ENCODE results near the gene SERINC5. TPM values are rescaled to one million over a fixed set of nuclear protein-coding genes. Genes with fewer than 3 reads are reported as not detected.

Gene SERINC5
- total RNA-seq, 2 experiments from 2014 or later, result 52.5 to 54.5 TPM

DNA sequence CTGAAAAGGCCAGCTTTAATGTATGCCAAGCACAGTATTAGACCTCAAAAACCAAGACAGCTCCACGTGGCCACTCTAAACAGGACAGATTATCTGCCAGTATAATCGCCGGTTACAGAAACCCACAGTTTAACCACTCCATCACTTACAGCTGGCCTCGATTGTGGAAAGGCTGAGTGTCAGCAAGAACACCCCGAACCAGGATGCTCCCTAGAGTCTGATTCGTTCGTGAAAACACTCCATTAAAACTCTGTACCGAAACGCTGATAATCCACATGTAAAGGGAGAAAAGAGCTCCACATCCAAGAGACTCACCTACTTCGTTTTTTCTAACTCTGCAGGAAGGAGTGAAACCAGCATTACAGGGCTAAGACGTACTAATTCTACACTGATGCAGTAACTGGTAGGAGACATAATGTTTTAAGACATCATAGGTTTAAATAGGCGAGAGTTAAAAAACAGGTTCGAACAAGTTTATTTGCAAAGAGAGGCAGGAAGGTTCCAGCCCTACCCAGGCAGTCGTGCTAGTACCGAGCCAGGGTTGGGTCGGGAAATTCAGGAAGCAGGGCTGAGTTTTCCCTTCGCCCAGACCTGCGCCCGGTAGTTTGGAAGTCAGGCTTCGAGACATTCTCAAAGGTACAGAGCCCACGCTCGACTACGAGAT lies 949 bp downstream of the SERINC5 start:
- Mint-ChIP-seq H3K4me1 (ENCODE audit: low read depth) (peaks cover 56% of the 10 kb centered on the region), H3K36me3 (ENCODE audit: low read depth) (peaks cover 51% of the 10 kb centered on the region), H3K4me3 (peak overlapping the region; percentile 78), H3K9me3 (ENCODE audit: insufficient read depth) (no peaks in the 10 kb centered on the region), H3K27me3 (ENCODE audit: low read depth) (no peaks in the 10 kb centered on the region), H3K27ac (peak overlapping the region; percentile 81)
- DNase-seq, result peak; percentile 67
- ChIA-PET POLR2A (interaction anchor here (0.7 to 4.8 kb wide), 23 partner anchors 8 to 158 kb away, joined by 3 to 78 read pairs (median 11); no protein-coding TSS in a partner anchor), CTCF (interaction anchor here (1.0 to 4.6 kb wide), 13 partner anchors 9 to 163 kb away, joined by 3 to 36 read pairs (median 7); no protein-coding TSS in a partner anchor)
- ATAC-seq, result peak; percentile 13

GRCh38 chr5:80251636-80252035 lies 4.2 kb downstream of the SERINC5 start:
- DNase-seq (no peak), ATAC-seq (no peak)
- no peaks in the 10 kb centered on the region for H3K27me3 Mint-ChIP-seq (ENCODE audit: low read depth)
- H3K9me3 Mint-ChIP-seq (ENCODE audit: insufficient read depth), result no peaks in the 10 kb centered on the region
- peaks cover 69% of the 10 kb centered on the region for H3K4me1 Mint-ChIP-seq (ENCODE audit: low read depth)
- CTCF ChIA-PET, result interaction anchor here (1.5 kb wide), 2 partner anchors 12 to 17 kb away, joined by 3 to 5 read pairs; no protein-coding TSS in a partner anchor
- POLR2A ChIA-PET, result interaction anchor here (1.4 kb wide), 1 partner anchor 59 kb away, joined by 3 read pairs; no protein-coding TSS in a partner anchor
- no peak overlapping the region for H3K27ac Mint-ChIP-seq
- H3K36me3 Mint-ChIP-seq (ENCODE audit: low read depth), result peaks cover 54% of the 10 kb centered on the region
- no peak overlapping the region for H3K4me3 Mint-ChIP-seq

GRCh38 chr5:80250801-80251200 lies 5.0 kb downstream of the SERINC5 start:
- CTCF ChIA-PET, result interaction anchor here (1.0 to 1.5 kb wide), 3 partner anchors 12 to 168 kb away, joined by 3 to 6 read pairs (median 5); no protein-coding TSS in a partner anchor
- H3K4me3 Mint-ChIP-seq, result no peak overlapping the region
- POLR2A ChIA-PET, result interaction anchor here (1.4 kb wide), 1 partner anchor 58 kb away, joined by 3 read pairs; no protein-coding TSS in a partner anchor
- H3K27ac Mint-ChIP-seq, result no peak overlapping the region
- DNase-seq (no peak), ATAC-seq (no peak)
- H3K4me1 Mint-ChIP-seq (ENCODE audit: low read depth), result peaks cover 77% of the 10 kb centered on the region
- peaks cover 52% of the 10 kb centered on the region for H3K36me3 Mint-ChIP-seq (ENCODE audit: low read depth)
- H3K9me3 Mint-ChIP-seq (ENCODE audit: insufficient read depth), result no peaks in the 10 kb centered on the region
- no peaks in the 10 kb centered on the region for H3K27me3 Mint-ChIP-seq (ENCODE audit: low read depth)

DNA sequence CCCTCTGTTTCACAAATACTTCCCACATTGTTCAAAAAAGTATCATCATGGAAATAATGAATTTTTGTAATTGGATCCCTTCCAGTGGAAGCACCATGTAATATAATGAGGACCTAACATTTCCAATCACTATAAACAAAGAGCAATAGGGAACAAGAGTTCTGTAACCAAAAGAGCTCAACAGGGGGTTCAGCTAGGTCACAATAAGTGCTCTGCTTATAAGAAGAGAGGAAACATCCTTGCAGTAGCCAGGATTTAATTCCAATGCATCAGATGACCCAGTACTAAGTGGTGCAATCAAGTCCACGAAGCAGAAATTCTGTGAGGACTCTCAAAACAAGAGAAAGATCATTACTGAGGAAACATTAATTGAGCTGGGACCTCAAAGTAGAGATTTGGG lies 5.9 kb downstream of the SERINC5 start:
- ChIA-PET CTCF (interaction anchor here (0.7 to 1.5 kb wide), 4 partner anchors 11 to 158 kb away, joined by 3 to 6 read pairs (median 4); no protein-coding TSS in a partner anchor), POLR2A (interaction anchor here (0.5 kb wide), 1 partner anchor 69 kb away, joined by 3 read pairs; no protein-coding TSS in a partner anchor)
- no peak overlapping the region for H3K4me3 Mint-ChIP-seq
- H3K27ac Mint-ChIP-seq, result peak overlapping the region; percentile 12
- H3K4me1 Mint-ChIP-seq (ENCODE audit: low read depth), result peaks cover 82% of the 10 kb centered on the region
- ATAC-seq, result no peak
- H3K9me3 Mint-ChIP-seq (ENCODE audit: insufficient read depth), result no peaks in the 10 kb centered on the region
- H3K36me3 Mint-ChIP-seq (ENCODE audit: low read depth), result peaks cover 56% of the 10 kb centered on the region
- no peaks in the 10 kb centered on the region for H3K27me3 Mint-ChIP-seq (ENCODE audit: low read depth)
- no peak for DNase-seq

- no peak for ATAC-seq
Observed at GRCh38 chr5:80248378-80248777, 7.5 kb downstream of the SERINC5 start.

GRCh38 chr5:80246995-80247729 lies 8.7 kb downstream of the SERINC5 start:
- H3K27me3 Mint-ChIP-seq (ENCODE audit: low read depth), result no peaks in the 10 kb centered on the region
- peaks cover 60% of the 10 kb centered on the region for H3K4me1 Mint-ChIP-seq (ENCODE audit: low read depth)
- CTCF ChIA-PET, result interaction anchor here (0.7 to 3.3 kb wide), 4 partner anchors 8 to 108 kb away, joined by 3 to 14 read pairs (median 4); partner anchors contain the start of gene SERINC5
- H3K27ac Mint-ChIP-seq, result peak overlapping the region; percentile 76
- H3K4me3 Mint-ChIP-seq, result peak overlapping the region; percentile 35
- DNase-seq (peak; percentile 55), ATAC-seq (peak; percentile 76)
- peaks cover 53% of the 10 kb centered on the region for H3K36me3 Mint-ChIP-seq (ENCODE audit: low read depth)
- H3K9me3 Mint-ChIP-seq (ENCODE audit: insufficient read depth), result peaks cover 7% of the 10 kb centered on the region
- POLR2A ChIA-PET, result interaction anchor here (0.5 to 2.7 kb wide), 4 partner anchors 9 to 112 kb away, joined by 3 to 11 read pairs (median 5); partner anchors contain the start of gene SERINC5

More at GRCh38 chr5:80248378-80248777, 7.5 kb downstream of the SERINC5 start:
- CTCF ChIA-PET, result no interaction called here
- H3K4me1 Mint-ChIP-seq (ENCODE audit: low read depth), result peaks cover 72% of the 10 kb centered on the region
- no peak for DNase-seq
- POLR2A ChIA-PET, result interaction anchor here (1.8 kb wide), 1 partner anchor 31 kb away, joined by 7 read pairs; no protein-coding TSS in a partner anchor
- peak overlapping the region; percentile 48 for H3K4me3 Mint-ChIP-seq
- H3K36me3 Mint-ChIP-seq (ENCODE audit: low read depth), result peaks cover 53% of the 10 kb centered on the region
- H3K9me3 Mint-ChIP-seq (ENCODE audit: insufficient read depth), result no peaks in the 10 kb centered on the region
- peak overlapping the region; percentile 76 for H3K27ac Mint-ChIP-seq
- no peaks in the 10 kb centered on the region for H3K27me3 Mint-ChIP-seq (ENCODE audit: low read depth)

GRCh38 chr5:80246001-80246758 lies 9.7 kb downstream of the SERINC5 start:
- CTCF ChIA-PET, result interaction anchor here (0.7 to 3.3 kb wide), 4 partner anchors 9 to 107 kb away, joined by 3 to 14 read pairs (median 4); partner anchors contain the start of gene SERINC5
- no peak for ATAC-seq
- H3K4me1 Mint-ChIP-seq (ENCODE audit: low read depth), result peaks cover 55% of the 10 kb centered on the region
- H3K36me3 Mint-ChIP-seq (ENCODE audit: low read depth), result peaks cover 60% of the 10 kb centered on the region
- no peak for DNase-seq
- POLR2A ChIA-PET, result interaction anchor here (0.6 to 2.7 kb wide), 5 partner anchors 8 to 66 kb away, joined by 3 to 11 read pairs (median 3); partner anchors contain the start of gene SERINC5
- H3K27me3 Mint-ChIP-seq (ENCODE audit: low read depth), result no peaks in the 10 kb centered on the region
- H3K27ac Mint-ChIP-seq, result peak overlapping the region; percentile 11
- H3K4me3 Mint-ChIP-seq, result no peak overlapping the region
- peaks cover 13% of the 10 kb centered on the region for H3K9me3 Mint-ChIP-seq (ENCODE audit: insufficient read depth)

GRCh38 chr5:80243567-80243966 lies 12.3 kb downstream of the SERINC5 start:
- Mint-ChIP-seq H3K36me3 (ENCODE audit: low read depth) (peaks cover 71% of the 10 kb centered on the region), H3K4me1 (ENCODE audit: low read depth) (peaks cover 62% of the 10 kb centered on the region), H3K4me3 (no peak overlapping the region), H3K9me3 (ENCODE audit: insufficient read depth) (peaks cover 18% of the 10 kb centered on the region), H3K27me3 (ENCODE audit: low read depth) (no peaks in the 10 kb centered on the region), H3K27ac (no peak overlapping the region)
- no peak for DNase-seq
- no peak for ATAC-seq
- ChIA-PET POLR2A (no interaction called here), CTCF (interaction anchor here (1.2 kb wide), 1 partner anchor 11 kb away, joined by 3 read pairs; no protein-coding TSS in a partner anchor)

DNA sequence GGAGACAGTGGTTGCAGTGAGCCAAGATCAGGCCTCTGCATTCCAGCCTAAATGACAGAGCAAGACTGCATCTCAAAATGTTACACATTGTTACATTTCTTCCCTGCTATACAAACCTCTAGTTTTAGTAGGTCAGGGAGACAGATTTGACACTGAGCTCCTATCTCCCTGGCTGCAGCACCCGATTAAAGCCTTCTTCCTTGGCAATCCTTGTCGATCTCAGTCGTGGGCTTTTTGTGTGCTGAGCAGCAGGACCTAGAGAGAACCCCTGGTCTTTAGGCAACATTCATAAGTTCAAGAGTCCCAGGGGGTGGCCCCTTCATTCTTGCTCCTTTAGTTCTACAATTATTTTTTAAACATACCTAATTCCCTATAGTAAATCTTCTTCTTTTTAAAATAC lies 13.0 kb downstream of the SERINC5 start:
- H3K4me3 Mint-ChIP-seq, result no peak overlapping the region
- ATAC-seq (no peak), DNase-seq (no peak)
- peaks cover 69% of the 10 kb centered on the region for H3K36me3 Mint-ChIP-seq (ENCODE audit: low read depth)
- ChIA-PET POLR2A (no interaction called here), CTCF (interaction anchor here (1.2 kb wide), 1 partner anchor 11 kb away, joined by 3 read pairs; no protein-coding TSS in a partner anchor)
- no peak overlapping the region for H3K27ac Mint-ChIP-seq
- peaks cover 18% of the 10 kb centered on the region for H3K9me3 Mint-ChIP-seq (ENCODE audit: insufficient read depth)
- no peaks in the 10 kb centered on the region for H3K27me3 Mint-ChIP-seq (ENCODE audit: low read depth)
- peaks cover 61% of the 10 kb centered on the region for H3K4me1 Mint-ChIP-seq (ENCODE audit: low read depth)

- ChIA-PET POLR2A (interaction anchor here (0.6 to 2.1 kb wide), 3 partner anchors 15 to 48 kb away, joined by 3 to 15 read pairs (median 3); partner anchors contain the start of gene SERINC5), CTCF (interaction anchor here (0.7 to 2.2 kb wide), 2 partner anchors 10 to 47 kb away, joined by 3 to 5 read pairs; no protein-coding TSS in a partner anchor)
- Mint-ChIP-seq H3K9me3 (ENCODE audit: insufficient read depth) (peaks cover 18% of the 10 kb centered on the region), H3K4me1 (ENCODE audit: low read depth) (peaks cover 53% of the 10 kb centered on the region), H3K27ac (no peak overlapping the region), H3K27me3 (ENCODE audit: low read depth) (no peaks in the 10 kb centered on the region), H3K36me3 (ENCODE audit: low read depth) (peaks cover 81% of the 10 kb centered on the region), H3K4me3 (no peak overlapping the region)
- ATAC-seq (no peak), DNase-seq (no peak)
Observed at GRCh38 chr5:80240368-80240986, 15.4 kb downstream of the SERINC5 start.
